Esophagus (tissue), 2 donors: ENCODE results near the gene C1GALT1. TPM values are rescaled to one million over a fixed set of nuclear protein-coding genes. Genes with fewer than 3 reads are reported as not detected.
"Not testable (repeated sequence)": the region's sequence is repeated elsewhere in the genome, so short reads cannot be mapped to it uniquely, and the experiment has no call there.

Experiments
- H3K27ac ChIP-seq, 2 donors: one replicate each; pipeline ENCODE4 v1.5.1; 2013; ENCODE audit warnings: low read depth in 2 of 2, mild to moderate bottlenecking in 2 of 2, inconsistent platforms in 1 of 2, low read length in 1 of 2, moderate library complexity in 1 of 2
- H3K27me3 ChIP-seq, 2 donors: one replicate each; pipeline ENCODE4 v1.6.1; 2013; ENCODE audit warnings: low read length in 2 of 2, control low read depth in 1 of 2, mild to moderate bottlenecking in 1 of 2; ENCODE audit not compliant: insufficient read depth in 2 of 2, control insufficient read depth in 1 of 2
- H3K36me3 ChIP-seq, 2 donors: one replicate each; pipeline ENCODE4 v1.6.1; 2013; ENCODE audit warnings: low read length in 1 of 2; ENCODE audit not compliant: control insufficient read depth in 2 of 2, insufficient read depth in 2 of 2
- H3K4me1 ChIP-seq, 2 donors: one replicate each; pipeline ENCODE4 v1.6.1; 2013; ENCODE audit warnings: low read length in 1 of 2; ENCODE audit not compliant: control insufficient read depth in 2 of 2, insufficient read depth in 2 of 2
- H3K4me3 ChIP-seq, 2 donors: one replicate each; pipeline ENCODE4 v1.5.1; 2013; ENCODE audit warnings: low read length in 2 of 2, mild to moderate bottlenecking in 2 of 2, low read depth in 1 of 2, moderate library complexity in 1 of 2
- H3K9me3 ChIP-seq, 2 donors: one replicate each; pipeline ENCODE4 v1.6.1; 2013; ENCODE audit warnings: mild to moderate bottlenecking in 2 of 2, low read depth in 1 of 2, low read length in 1 of 2, moderate library complexity in 1 of 2; ENCODE audit not compliant: control insufficient read depth in 2 of 2, insufficient read depth in 1 of 2
- WGBS, 2 donors: extraction: QIAGEN DNeasy Blood & Tissue Kit; methylation state at CpG; one replicate each; pipeline ENCODE4 v1.1.7; 2013; 5-methylcytosine and 5-hydroxymethylcytosine counted together
- polyA plus RNA-seq, 2 donors: library from polyadenylated mRNA; stranded (reverse); fragments of 200-250 nt; gene quantifications; one replicate each; pipeline ENCODE4 v1.2.3, GENCODE V29; 2013
- donor health status: healthy with polysubstance abuse.
- donor health status: Bipolar disorder and iron deficiency.

Gene C1GALT1
- polyA plus RNA-seq, 2 donors: 14.3 to 17.1 TPM

DNA sequence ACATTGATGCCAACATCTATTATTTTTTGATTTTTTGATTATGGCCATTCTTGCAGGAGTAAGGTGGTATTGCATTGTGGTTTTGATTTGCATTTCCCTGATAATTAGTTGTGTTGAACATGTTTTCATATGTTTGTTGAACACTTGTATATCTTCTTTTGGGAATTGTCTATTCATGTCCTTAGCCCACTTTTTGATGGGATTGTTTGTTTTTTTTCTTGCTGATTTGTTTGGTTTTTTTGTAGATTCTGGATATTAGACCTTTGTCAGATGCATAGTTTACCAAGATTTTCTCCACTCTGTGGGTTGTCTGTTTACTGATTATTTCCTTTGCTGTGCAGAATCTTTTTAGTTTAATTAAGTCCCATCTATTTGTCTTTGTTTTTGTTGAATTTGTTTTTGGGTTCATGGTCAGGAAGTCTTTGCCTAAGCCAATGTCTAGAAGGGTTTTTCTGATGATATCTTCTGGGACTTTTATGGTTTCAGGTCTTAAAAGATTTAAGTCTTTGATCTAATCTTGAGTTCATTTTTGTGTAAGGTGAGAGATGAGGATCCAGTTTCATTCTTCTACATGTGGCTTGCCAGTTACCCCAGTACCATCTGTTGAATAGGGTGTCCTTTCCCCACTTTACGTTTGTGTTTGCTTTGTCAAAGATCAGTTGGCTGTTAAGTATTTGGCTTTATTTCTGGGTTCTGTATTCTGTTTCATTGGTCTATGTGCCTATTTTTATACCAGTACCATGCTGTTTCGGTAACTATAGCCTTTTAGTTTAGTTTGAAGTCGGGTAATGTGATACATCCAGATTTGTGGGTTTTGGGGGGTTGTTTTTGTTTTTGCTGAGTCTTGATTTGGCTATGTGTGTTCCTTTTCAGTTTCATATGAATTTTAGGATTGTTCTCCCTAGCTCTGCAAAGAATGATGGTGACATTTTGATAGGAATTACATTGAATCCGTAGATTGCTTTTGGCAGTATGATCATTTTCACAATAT, 10.7 kb downstream of the C1GALT1 start:
- H3K4me3 ChIP-seq, H3K36me3 ChIP-seq, H3K9me3 ChIP-seq, H3K4me1 ChIP-seq, H3K27me3 ChIP-seq, H3K27ac ChIP-seq: not testable (repeated sequence)
- WGBS, 2 donors: 85 to 91% methylated on average over 4 of the region's 4 CpGs

DNA sequence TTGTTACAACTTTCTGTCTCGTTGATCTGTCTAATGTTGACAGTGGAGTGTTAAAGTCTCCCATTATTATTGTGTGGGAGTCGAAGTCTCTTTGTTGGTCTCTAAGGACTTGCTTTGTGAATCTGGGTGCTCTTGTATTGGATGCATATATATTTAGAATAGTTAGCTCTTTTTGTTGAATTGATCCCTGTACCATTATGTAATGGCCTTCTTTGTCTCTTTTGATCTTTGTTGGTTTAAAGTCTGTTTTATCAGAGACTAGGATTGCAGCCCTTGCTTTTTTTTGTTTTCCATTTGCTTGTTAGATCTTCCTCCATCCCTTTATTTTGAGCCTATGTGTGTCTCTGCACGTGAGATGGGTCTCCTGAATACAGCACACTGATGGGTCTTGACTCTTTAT, 17.2 kb downstream of the C1GALT1 start:
- 91 to 96% methylated on average over 3 of the region's 3 CpGs for WGBS, 2 donors
- H3K27ac ChIP-seq, H3K27me3 ChIP-seq, H3K4me3 ChIP-seq, H3K9me3 ChIP-seq, H3K36me3 ChIP-seq: not testable (repeated sequence)
- H3K4me1 ChIP-seq: peaks cover 2 to 10% of the 10 kb centered on the region in 2 donors

DNA sequence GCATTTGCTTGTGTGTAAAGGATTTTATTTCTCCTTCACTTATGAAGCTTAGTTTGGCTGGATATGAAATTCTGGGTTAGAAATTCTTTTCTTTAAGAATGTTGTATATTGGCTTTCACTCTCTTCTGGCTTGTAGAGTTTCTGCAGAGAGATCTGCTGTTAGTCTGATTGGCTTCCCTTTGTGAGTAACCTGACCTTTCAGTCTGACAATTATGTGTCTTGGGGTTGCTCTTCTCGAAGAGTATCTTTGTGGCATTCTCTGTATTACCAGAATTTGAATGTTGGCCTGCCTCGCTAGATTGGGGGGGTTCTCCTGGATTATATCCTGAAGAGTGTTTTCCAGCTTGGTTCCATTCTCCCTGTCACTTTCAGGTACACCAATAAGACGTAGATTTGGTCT, 17.9 kb downstream of the C1GALT1 start:
- 90 to 92% methylated on average over 3 of the region's 3 CpGs for WGBS, 2 donors
- not testable (repeated sequence) for H3K36me3 ChIP-seq, H3K27ac ChIP-seq, H3K9me3 ChIP-seq, H3K27me3 ChIP-seq, H3K4me3 ChIP-seq
- peaks cover 2 to 10% of the 10 kb centered on the region in 2 donors for H3K4me1 ChIP-seq

DNA sequence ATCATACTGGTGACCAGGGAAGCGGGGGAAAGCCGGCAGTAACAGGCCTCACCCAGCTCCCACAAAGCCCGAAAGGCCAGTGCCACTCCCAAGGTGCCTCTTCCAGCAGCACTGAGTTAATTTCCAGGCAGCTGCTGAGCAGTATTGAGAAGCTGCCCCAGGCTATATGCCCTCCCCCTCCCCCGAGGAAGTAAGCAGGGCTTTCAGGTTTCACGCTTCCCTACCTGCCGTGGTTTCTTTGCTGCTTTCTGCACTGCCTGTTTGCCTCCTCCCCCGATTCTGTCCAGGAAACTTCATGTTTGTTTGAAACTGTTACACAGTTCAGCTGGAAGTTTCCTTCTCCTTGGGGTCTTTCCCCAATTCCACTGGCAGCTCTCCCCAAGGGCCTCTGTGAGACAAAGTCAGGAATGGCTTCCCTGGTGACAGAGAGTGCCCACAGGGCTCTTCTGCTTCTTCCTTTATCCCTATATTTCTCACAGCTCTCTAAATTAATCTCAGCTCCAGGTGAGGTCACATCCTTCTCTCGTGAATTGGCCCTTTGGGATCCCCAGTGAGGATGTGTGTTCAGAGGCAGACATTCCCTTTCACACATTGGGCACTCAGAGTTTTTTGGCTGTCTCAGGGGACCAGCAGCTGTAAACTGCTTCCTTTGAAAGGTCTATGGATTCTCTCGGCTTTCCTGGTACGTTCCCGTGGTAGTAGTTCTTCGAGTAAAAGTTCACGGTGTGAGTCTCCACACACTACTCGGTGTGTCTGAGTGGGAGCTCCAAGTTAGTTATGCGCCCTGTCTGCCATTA, 19.4 kb downstream of the C1GALT1 start:
- Histone ChIP-seq H3K27ac (peak overlapping the region; percentile 86 to 87), H3K4me3 (peak overlapping the region in 1 of 2 donors; percentile 19), H3K36me3 (no peaks in the 10 kb centered on the region), H3K4me1 (peaks cover 2 to 10% of the 10 kb centered on the region in 2 donors), H3K27me3 (no peaks in the 10 kb centered on the region), H3K9me3 (no peaks in the 10 kb centered on the region)
- WGBS, 2 donors: 54 to 56% methylated on average over 15 of the region's 15 CpGs

DNA sequence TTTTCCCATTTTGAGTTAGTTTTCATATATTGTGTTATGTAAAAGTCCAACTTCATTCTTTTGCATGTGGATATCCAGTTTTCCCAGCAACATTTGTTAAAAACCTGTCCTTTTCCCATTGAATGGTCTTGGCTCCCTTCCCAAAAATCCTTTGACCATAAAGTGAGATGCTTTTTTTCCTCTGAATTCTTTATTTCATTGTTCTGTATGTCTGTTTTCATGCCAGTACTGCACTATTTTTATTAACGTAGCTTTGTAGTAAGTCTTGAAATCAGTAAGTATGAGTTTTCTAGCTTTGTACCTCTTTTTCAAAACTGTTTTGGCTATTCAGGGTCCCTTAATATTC, 20.0 kb downstream of the C1GALT1 start:
- H3K4me1 ChIP-seq: peaks cover 2 to 10% of the 10 kb centered on the region in 2 donors
- no peaks in the 10 kb centered on the region for H3K27me3 ChIP-seq
- H3K9me3 ChIP-seq: no peaks in the 10 kb centered on the region
- peak overlapping the region in 1 of 2 donors; percentile 86 for H3K27ac ChIP-seq
- no peak overlapping the region for H3K4me3 ChIP-seq
- 59 to 68% methylated on average over 1 of the region's 1 CpG for WGBS, 2 donors
- H3K36me3 ChIP-seq: no peaks in the 10 kb centered on the region

DNA sequence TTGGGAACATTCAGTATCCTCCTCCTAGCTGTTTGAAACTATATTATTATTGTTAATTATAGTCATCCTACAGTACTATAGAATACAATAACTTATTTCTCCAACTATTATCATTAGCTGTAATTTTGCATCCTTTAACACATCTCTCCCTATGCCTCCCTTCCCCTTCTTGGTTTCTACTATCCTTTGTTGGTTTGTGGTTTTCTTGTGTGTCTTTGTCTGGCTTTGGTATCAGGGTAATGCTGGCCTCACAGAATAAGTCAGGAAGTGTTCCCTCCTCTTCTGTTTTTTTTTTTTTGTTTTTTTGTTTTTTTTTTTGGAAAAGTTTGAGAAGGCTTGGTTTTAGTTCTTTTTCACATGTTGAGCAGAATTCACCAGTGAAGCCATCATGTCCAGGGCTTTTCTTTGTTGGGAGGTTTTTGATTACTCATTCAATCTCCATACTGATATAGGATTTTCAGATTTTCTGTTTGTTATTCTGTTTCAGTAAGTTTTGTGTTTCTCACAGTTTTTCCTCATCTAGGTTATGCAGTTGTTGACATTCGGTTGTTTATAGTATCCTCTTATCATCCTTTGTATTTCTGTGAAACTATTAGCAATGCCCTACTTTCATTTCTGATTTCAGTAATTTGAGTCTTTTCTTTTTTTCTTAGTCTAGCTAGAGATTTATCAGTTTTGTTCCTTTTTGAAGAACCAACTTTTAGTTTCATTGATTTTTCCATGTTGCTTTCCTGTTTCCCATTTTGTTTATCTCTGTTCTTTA, 21.6 kb downstream of the C1GALT1 start:
- 80 to 90% methylated on average over 1 of the region's 1 CpG for WGBS, 2 donors
- H3K4me1 ChIP-seq: peaks cover 2 to 13% of the 10 kb centered on the region in 2 donors

DNA sequence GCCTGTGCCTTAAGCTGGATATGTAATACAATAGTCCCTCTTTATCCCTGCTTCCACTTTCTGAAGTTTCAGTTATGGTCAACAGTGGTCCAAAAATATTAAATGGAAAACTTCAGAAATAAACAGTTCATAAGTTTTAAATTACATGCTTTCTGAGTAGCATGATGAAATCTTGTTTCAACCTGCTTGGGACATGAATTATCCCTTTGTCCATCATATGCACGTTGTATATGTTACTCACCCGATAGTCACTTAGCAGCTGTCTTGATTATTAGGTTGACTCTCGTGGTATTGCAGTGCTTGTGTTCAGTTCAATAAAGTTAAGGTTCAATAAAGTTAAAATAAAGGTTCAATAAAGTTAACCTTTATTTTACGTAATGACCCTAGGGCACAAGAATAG, 25.5 kb downstream of the C1GALT1 start:
- Histone ChIP-seq H3K4me3 (no peak overlapping the region), H3K4me1 (peaks cover 0 to 3% of the 10 kb centered on the region in 2 donors), H3K27me3 (no peaks in the 10 kb centered on the region), H3K36me3 (no peaks in the 10 kb centered on the region), H3K27ac (no peak overlapping the region), H3K9me3 (no peaks in the 10 kb centered on the region)
- 63 to 81% methylated on average over 4 of the region's 4 CpGs for WGBS, 2 donors

More for the DNA sequence above, 21.6 kb downstream of the C1GALT1 start:
- H3K36me3 ChIP-seq: no peaks in the 10 kb centered on the region
- no peak overlapping the region for H3K4me3 ChIP-seq
- no peaks in the 10 kb centered on the region for H3K27me3 ChIP-seq
- H3K27ac ChIP-seq: no peak overlapping the region
- H3K9me3 ChIP-seq: no peaks in the 10 kb centered on the region

DNA sequence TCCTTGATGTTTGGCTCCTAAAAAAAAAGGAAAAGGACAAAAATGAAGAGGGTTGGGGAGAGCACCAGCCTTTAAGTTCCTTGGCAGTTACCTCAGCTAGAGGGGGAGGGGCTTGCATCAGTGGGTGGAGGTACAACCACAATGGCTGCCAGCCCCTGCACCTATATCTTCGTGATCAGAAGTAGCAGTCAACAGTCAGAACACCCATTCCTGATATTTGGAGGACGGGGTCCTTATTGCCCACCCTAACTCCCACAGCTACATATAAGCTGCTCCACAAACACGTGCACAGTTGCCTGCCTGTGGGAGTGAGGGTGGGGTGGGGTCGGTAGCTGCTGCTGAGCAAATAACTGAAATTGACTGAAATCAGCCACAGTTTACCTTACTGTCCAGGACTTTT, 26.2 kb downstream of the C1GALT1 start:
- 84 to 87% methylated on average over 4 of the region's 4 CpGs for WGBS, 2 donors
- no peak overlapping the region for H3K27ac ChIP-seq
- H3K9me3 ChIP-seq: no peaks in the 10 kb centered on the region
- no peaks in the 10 kb centered on the region for H3K27me3 ChIP-seq
- peaks cover 0 to 3% of the 10 kb centered on the region in 2 donors for H3K4me1 ChIP-seq
- H3K36me3 ChIP-seq: no peaks in the 10 kb centered on the region
- H3K4me3 ChIP-seq: no peak overlapping the region

DNA sequence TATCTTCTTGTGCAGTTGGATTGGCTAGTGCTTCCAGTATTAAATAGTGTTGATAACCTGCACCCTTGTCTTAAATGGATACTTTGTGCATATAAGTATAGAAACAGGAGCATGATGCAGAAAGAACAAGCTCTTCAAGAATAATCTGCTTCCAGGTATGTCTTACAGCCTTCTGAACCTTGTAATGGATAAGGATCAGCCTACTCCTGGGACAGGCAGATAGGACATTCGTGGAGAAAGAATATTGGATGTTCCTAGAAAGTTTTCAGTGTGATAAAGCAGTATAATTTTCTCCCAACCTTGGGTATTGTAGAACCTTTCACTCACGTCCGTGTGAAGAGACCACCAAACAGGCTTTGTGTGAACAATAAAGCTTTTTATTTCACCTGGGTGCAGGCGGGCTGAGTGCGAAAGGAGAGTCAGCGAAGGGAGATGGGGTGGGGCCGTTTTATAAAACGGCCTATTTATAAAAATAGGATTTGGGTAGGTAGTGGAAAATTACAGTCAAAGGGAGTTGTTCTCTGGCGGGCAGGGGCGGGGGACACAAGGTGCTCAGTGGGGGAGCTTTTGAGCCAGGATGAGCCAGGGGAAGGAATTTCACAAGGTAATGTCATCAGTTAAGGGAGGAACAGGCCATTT, 27.2 kb downstream of the C1GALT1 start:
- peaks cover 0 to 3% of the 10 kb centered on the region in 2 donors for H3K4me1 ChIP-seq
- H3K9me3 ChIP-seq: no peaks in the 10 kb centered on the region
- H3K27ac ChIP-seq: no peak overlapping the region
- H3K4me3 ChIP-seq: no peak overlapping the region
- H3K36me3 ChIP-seq: no peaks in the 10 kb centered on the region
- no peaks in the 10 kb centered on the region for H3K27me3 ChIP-seq
- WGBS, 2 donors: 86 to 87% methylated on average over 10 of the region's 10 CpGs
